ENCODE measurements around the gene AKR1C2. TPM values are rescaled to one million over a fixed set of nuclear protein-coding genes. Genes with fewer than 3 reads are reported as not detected.

Gene AKR1C2
- total RNA-seq, 1 experiment from 2014 or later, result 1,997 TPM

DNA sequence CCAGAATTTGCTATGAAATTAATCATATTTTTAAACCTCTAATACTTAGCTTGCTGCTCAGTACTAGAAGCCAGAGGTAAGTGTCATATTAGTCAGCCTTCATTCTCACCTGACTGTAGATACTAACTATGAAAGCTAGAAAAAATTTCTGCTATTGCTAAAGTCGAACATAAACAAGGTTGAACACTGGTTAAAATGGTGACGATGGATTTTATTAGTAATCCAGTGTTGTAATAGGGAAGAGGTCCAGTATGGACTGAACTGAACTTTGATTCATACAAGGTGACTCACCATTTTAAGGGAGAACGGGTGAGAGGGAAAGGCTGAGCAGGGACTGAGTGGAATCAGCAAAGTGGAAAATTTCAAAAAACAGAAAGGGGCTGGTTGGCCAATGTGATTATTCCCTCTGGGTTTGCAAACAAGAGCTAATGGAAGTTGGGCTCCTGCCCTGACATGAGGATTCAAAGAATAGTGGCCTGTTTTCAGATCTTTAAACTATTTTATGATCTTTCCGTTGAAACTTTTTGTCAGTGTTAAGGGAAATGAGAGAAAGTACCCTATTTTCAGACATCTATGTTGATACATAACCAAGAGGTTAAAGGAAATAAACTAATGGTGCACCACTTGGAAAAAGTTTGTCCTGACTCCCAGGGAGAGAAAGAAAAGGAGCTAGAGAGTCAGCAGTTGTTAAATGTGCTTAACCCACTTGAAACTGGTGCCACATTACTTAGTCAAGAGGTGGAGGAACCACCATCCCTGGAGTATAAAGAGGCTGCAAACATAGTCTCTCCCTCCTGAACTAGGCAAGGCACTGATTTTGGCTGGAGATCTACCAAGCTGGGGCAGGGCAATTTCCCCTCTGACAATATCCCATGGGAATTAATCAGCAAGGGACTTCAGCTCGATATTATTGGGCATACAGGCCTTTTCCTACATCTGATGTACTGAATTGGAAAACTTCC, 55.7 kb downstream of the AKR1C2 start:
- H3K79me2 ChIP-seq (ENCODE audit: low read depth), result no peaks in the 10 kb centered on the region
- peaks cover 21% of the 10 kb centered on the region; the same call in 1 of the 2 replicates for H3F3A ChIP-seq (ENCODE audit: insufficient read depth, low read depth)
- peak in 1 of 2 experiments; percentile 93 for DNase-seq
- ChIA-PET POLR2A (ENCODE audit: unreplicated experiment) (interaction anchor here (0.6 to 1.4 kb wide), 5 partner anchors 15 to 334 kb away, joined by 3 to 12 read pairs (median 4); partner anchors contain the start of gene AKR1C1), CTCF (interaction anchor here (1.0 to 1.3 kb wide), 2 partner anchors 98 kb away, joined by 3 to 4 read pairs; no protein-coding TSS in a partner anchor)
- peak overlapping the region; percentile 30; the same call in 1 of the 2 replicates for H2AFZ ChIP-seq
- H3K4me3 ChIP-seq, result no peak overlapping the region
- H3K4me2 ChIP-seq, result peak overlapping the region; percentile 55
- no peaks in the 10 kb centered on the region for H3K9me2 ChIP-seq (ENCODE audit: insufficient read depth)
- H3K9me3 ChIP-seq (ENCODE audit: insufficient read depth, low read depth), result peaks cover 10% of the 10 kb centered on the region; the same call in 1 of the 2 replicates
- intact Hi-C loops (cut with micrococcal nuclease; ENCODE audit: unreplicated experiment), result loop anchor here (1.0 to 2.0 kb wide), 2 partner anchors 9 to 17 kb away; no protein-coding TSS in a partner anchor
- BruUV-seq (replicated peaks), result TSS peak; percentile 73
- H3K36me3 ChIP-seq (ENCODE audit: low read depth), result 0 out of 2 replicates have a peak, but pooled peaks cover 4% of the 10 kb centered on the region
- H3K27me3 ChIP-seq (ENCODE audit: insufficient read depth, low read depth), result no peaks in the 10 kb centered on the region
- no peaks in the 10 kb centered on the region for H4K20me1 ChIP-seq (ENCODE audit: insufficient read depth)
- TF ChIP-seq EZH2 (IDR thresholded peaks at IDR 0.05; ENCODE audit: low read depth), result no peak
- TF ChIP-seq, protein P1, sequence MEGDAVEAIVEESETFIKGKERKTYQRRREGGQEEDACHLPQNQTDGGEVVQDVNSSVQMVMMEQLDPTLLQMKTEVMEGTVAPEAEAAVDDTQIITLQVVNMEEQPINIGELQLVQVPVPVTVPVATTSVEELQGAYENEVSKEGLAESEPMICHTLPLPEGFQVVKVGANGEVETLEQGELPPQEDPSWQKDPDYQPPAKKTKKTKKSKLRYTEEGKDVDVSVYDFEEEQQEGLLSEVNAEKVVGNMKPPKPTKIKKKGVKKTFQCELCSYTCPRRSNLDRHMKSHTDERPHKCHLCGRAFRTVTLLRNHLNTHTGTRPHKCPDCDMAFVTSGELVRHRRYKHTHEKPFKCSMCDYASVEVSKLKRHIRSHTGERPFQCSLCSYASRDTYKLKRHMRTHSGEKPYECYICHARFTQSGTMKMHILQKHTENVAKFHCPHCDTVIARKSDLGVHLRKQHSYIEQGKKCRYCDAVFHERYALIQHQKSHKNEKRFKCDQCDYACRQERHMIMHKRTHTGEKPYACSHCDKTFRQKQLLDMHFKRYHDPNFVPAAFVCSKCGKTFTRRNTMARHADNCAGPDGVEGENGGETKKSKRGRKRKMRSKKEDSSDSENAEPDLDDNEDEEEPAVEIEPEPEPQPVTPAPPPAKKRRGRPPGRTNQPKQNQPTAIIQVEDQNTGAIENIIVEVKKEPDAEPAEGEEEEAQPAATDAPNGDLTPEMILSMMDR (conservative IDR thresholded peaks at IDR 0.05), result no peak
- H3K4me1 ChIP-seq (replicated peaks; ENCODE audit: insufficient read depth), result peaks cover 51% of the 10 kb centered on the region
- peak overlapping the region; percentile 97 for H3K27ac ChIP-seq

DNA sequence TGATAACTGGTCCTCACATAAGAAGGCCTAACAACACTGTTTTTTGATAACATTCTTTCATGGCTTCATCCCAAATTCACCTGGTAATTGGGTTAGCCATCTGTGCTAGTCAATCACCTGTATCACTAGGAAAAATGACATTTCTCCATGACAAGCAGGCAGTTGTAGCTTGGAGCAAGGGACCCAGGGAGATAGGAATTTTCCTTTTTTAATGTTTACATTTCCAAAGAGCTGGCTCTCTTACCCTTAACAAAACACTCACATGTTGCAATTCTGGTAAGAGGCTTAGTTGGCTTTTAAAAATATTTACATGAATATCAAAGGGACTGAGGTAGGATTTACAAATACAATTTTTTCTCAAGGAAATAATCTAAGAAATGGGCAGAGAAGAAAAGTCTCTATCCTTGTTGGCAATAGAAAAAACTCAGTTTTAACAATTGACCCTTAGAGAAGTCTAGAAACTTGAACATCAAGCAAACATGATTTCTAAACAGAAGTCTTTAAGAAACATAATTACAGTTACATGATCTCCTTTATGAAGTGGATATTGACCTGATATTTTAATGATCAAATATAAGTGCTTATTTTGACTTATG, 56.5 kb downstream of the AKR1C2 start:
- no peak overlapping the region for H2AFZ ChIP-seq
- no peaks in the 10 kb centered on the region for H4K20me1 ChIP-seq (ENCODE audit: insufficient read depth)
- no peaks in the 10 kb centered on the region for H3K79me2 ChIP-seq (ENCODE audit: low read depth)
- H3F3A ChIP-seq (ENCODE audit: insufficient read depth, low read depth), result peaks cover 27% of the 10 kb centered on the region; the same call in 1 of the 2 replicates
- 0 out of 2 replicates have a peak, but pooled peaks cover 4% of the 10 kb centered on the region for H3K36me3 ChIP-seq (ENCODE audit: low read depth)
- H3K9me3 ChIP-seq (ENCODE audit: insufficient read depth, low read depth), result peaks cover 10% of the 10 kb centered on the region; the same call in 1 of the 2 replicates
- peaks cover 59% of the 10 kb centered on the region for H3K4me1 ChIP-seq (replicated peaks; ENCODE audit: insufficient read depth)
- peak overlapping the region; percentile 97 for H3K27ac ChIP-seq
- peak overlapping the region; percentile 55 for H3K4me2 ChIP-seq
- no peak overlapping the region for H3K4me3 ChIP-seq
- CTCF ChIA-PET, result interaction anchor here (1.3 kb wide), 1 partner anchor 97 kb away, joined by 4 read pairs; no protein-coding TSS in a partner anchor
- TF ChIP-seq, protein P1 (conservative IDR thresholded peaks at IDR 0.05), result no peak
- no peak for TF ChIP-seq EZH2 (IDR thresholded peaks at IDR 0.05; ENCODE audit: low read depth)
- H3K9me2 ChIP-seq (ENCODE audit: insufficient read depth), result no peaks in the 10 kb centered on the region
- no peaks in the 10 kb centered on the region for H3K27me3 ChIP-seq (ENCODE audit: insufficient read depth, low read depth)
- TSS peak; percentile 59 for BruUV-seq (replicated peaks)
- POLR2A ChIA-PET (ENCODE audit: unreplicated experiment), result interaction anchor here (0.6 to 1.4 kb wide), 3 partner anchors 16 to 33 kb away, joined by 4 to 12 read pairs (median 4); partner anchors contain the start of gene AKR1C1
- no peak for DNase-seq
- intact Hi-C loops (cut with micrococcal nuclease; ENCODE audit: unreplicated experiment), result loop anchor here (1.0 to 2.0 kb wide), 2 partner anchors 10 to 18 kb away; no protein-coding TSS in a partner anchor
